Right lobe of liver (tissue), 6 donors: ENCODE results near the gene TMIE. TPM values are rescaled to one million over a fixed set of nuclear protein-coding genes. Genes with fewer than 3 reads are reported as not detected.

ENCODE experiments used
- ATAC-seq, 4 donors: fragments of 200-7000 bp; cut with Tn5 transposase; one replicate each; pipeline ENCODE4 v1.9.1; 2020; ENCODE audit warnings: mild to moderate bottlenecking in 4 of 4, moderate library complexity in 4 of 4
- DNase-seq, 3 donors: peaks; one replicate each; pipeline ENCODE4 v3.0.0-alpha.2; 2020
- H3K27ac ChIP-seq, 3 donors: fragments of 200-600 bp; one replicate each; pipeline ENCODE4 v1.8.0; 2022
- H3K27me3 ChIP-seq, 2 donors: fragments of 200-600 bp; one replicate each; pipeline ENCODE4 v1.8.0; 2022
- H3K36me3 ChIP-seq, 4 donors: fragments of 200-600 bp; sonication (generic) in 1 of 4; one replicate each; pipeline versions ENCODE4 v1.5.1 to v1.8.0; 2017 to 2022; ENCODE audit warnings: control low read depth in 1 of 4
- H3K4me1 ChIP-seq, 4 donors: fragments of 200-600 bp; sonication (generic) in 1 of 4; one replicate each; pipeline versions ENCODE4 v1.5.1 to v1.8.0; 2017 to 2022; ENCODE audit warnings: control low read depth in 1 of 4
- H3K4me3 ChIP-seq, 3 donors: fragments of 200-600 bp; one replicate each; pipeline ENCODE4 v1.8.0; 2022
- H3K9me3 ChIP-seq, 4 donors: fragments of 200-600 bp; sonication (generic) in 1 of 4; one replicate each; pipeline versions ENCODE4 v1.5.1 to v1.8.0; 2017 to 2022; ENCODE audit warnings: control low read depth in 1 of 4
- POLR2A ChIP-seq: fragments of 450-650 bp; IDR thresholded peaks from one replicate; pipeline ENCODE4 v1.6.1; 2017; ENCODE audit warnings: antibody characterized with exemption, mild to moderate bottlenecking
- WGBS: methylation state at CpG from one replicate; pipeline ENCODE4 v1.1.6; 2018; ENCODE audit warnings: low coverage, low lambda C conversion rate; ENCODE audit not compliant: insufficient coverage; ENCODE audit errors: missing lambda C conversion rate; 5-methylcytosine and 5-hydroxymethylcytosine counted together
- intact Hi-C, 2 donors: fragments of 100-400 bp; cut with DNase I; formaldehyde crosslinking; loops; one replicate each; pipeline versions ENCODE4 v1.11.2 to v1.14.1; 2022
- total RNA-seq, 6 experiments: library from RNA; depleted of rRNA in 2 of 6; stranded (reverse); fragments of >200 nt in 2 of 6; fragmentation: NEBNext Ultra II Directional in 3 of 6; extraction: Animal tissue kit (Norgen Biotek cat#: 25700) in 3 of 6; gene quantifications; one replicate each; pipeline versions ENCODE4 v1.1.0 to v1.2.4, GENCODE V29; 2016 to 2023
- TF ChIP-seq, protein P1 (sequence below), 4 donors: fragments of 200-600 bp in 3 of 4; fragments of 450-650 bp in 1 of 4; IDR thresholded peaks; one replicate each; pipeline versions ENCODE4 v1.5.1 to v1.8.0; 2016 to 2022; ENCODE audit warnings: antibody characterized with exemption in 4 of 4, mild to moderate bottlenecking in 2 of 4
- donor health status: DM: no; HTN: yes; CAD: no.
- donor health status: DM: no; HTN: no; CAD: no.
- donor health status: DM: no; HTN: no; CAD: no.
- donor health status: DM: no; HTN: yes; CAD: no.
- donor health status: DM: no; HTN: yes; CAD: no.

Gene TMIE
- total RNA-seq, 6 experiments from 2014 or later: 0.21 to 0.79 (median 0.34) TPM

- no peak overlapping the region for H3K4me3 ChIP-seq
- DNase-seq: peak in 2 of 3 donors; percentile 22 to 41
- H3K27me3 ChIP-seq: no peaks in the 10 kb centered on the region
- no peak overlapping the region for H3K27ac ChIP-seq
- TF ChIP-seq, protein P1, sequence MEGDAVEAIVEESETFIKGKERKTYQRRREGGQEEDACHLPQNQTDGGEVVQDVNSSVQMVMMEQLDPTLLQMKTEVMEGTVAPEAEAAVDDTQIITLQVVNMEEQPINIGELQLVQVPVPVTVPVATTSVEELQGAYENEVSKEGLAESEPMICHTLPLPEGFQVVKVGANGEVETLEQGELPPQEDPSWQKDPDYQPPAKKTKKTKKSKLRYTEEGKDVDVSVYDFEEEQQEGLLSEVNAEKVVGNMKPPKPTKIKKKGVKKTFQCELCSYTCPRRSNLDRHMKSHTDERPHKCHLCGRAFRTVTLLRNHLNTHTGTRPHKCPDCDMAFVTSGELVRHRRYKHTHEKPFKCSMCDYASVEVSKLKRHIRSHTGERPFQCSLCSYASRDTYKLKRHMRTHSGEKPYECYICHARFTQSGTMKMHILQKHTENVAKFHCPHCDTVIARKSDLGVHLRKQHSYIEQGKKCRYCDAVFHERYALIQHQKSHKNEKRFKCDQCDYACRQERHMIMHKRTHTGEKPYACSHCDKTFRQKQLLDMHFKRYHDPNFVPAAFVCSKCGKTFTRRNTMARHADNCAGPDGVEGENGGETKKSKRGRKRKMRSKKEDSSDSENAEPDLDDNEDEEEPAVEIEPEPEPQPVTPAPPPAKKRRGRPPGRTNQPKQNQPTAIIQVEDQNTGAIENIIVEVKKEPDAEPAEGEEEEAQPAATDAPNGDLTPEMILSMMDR (IDR thresholded peaks at IDR 0.05): no peak
- no peak for TF ChIP-seq POLR2A
- 64% methylated on average over 4 of the region's 9 CpGs for WGBS
- H3K4me1 ChIP-seq: peaks cover 0 to 20% (median 7%) of the 10 kb centered on the region in 4 donors
- no peaks in the 10 kb centered on the region for H3K9me3 ChIP-seq
- ATAC-seq: peak in 2 of 4 donors; percentile 17 to 19
- H3K36me3 ChIP-seq: no peaks in the 10 kb centered on the region
- intact Hi-C loops: no loop called here
Measured at GRCh38 chr3:46665763-46666452, 35.3 kb upstream of the TMIE start.

- TF ChIP-seq, protein P1 (IDR thresholded peaks at IDR 0.05): no peak
- no peak for TF ChIP-seq POLR2A
- DNase-seq (peak in 2 of 3 donors; percentile 70 to 76), ATAC-seq (peak; percentile 49 to 83 (median 68))
- WGBS: 0% methylated on average over 1 of the region's 7 CpGs
- H3K4me3 ChIP-seq: no peak overlapping the region
- no peaks in the 10 kb centered on the region for H3K36me3 ChIP-seq
- peaks cover 0 to 15% (median 5%) of the 10 kb centered on the region in 4 donors for H3K4me1 ChIP-seq
- intact Hi-C loops: no loop called here
- no peaks in the 10 kb centered on the region for H3K9me3 ChIP-seq
- no peaks in the 10 kb centered on the region for H3K27me3 ChIP-seq
- no peak overlapping the region for H3K27ac ChIP-seq
Measured at GRCh38 chr3:46666453-46666845, 34.7 kb upstream of the TMIE start.

- intact Hi-C loops: no loop called here
- no CpG with 5 or more reads among the region's 8 CpGs for WGBS
- TF ChIP-seq POLR2A: no peak
- TF ChIP-seq, protein P1 (IDR thresholded peaks at IDR 0.05): no peak
- peak; percentile 14 to 43 (median 39) for DNase-seq
- ATAC-seq: no peak
- H3K4me1 ChIP-seq: peaks cover 0 to 13% (median 4%) of the 10 kb centered on the region in 4 donors
- no peaks in the 10 kb centered on the region for H3K36me3 ChIP-seq
- H3K9me3 ChIP-seq: no peaks in the 10 kb centered on the region
- H3K27me3 ChIP-seq: no peaks in the 10 kb centered on the region
- no peak overlapping the region for H3K27ac ChIP-seq
- H3K4me3 ChIP-seq: no peak overlapping the region
Measured at GRCh38 chr3:46667061-46667621, 34.1 kb upstream of the TMIE start.

DNA sequence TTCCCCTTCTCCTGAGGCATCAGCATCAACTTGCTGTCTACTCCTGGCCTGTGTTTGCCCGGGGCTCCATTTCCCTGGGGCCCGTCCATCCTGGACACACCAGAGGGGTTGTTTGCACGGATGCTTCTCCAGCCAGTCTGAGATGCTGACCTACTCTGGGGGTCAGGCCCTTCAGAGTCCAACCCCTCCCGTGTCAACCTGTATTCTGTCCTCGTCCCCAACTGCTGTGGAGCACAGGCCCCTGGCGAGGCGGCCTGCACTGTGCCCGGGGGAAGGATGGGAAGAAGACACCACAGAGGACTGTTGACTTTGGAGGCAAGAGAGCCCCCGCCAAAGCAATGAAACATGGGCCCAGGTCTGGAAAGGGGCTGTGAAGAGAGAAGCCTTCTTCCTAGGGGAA lies 33.5 kb upstream of the TMIE start:
- DNase-seq (peak; percentile 10 to 38 (median 34)), ATAC-seq (no peak)
- intact Hi-C loops: no loop called here
- H3K9me3 ChIP-seq: no peaks in the 10 kb centered on the region
- H3K4me1 ChIP-seq: peaks cover 0 to 13% (median 4%) of the 10 kb centered on the region in 4 donors
- TF ChIP-seq, protein P1 (IDR thresholded peaks at IDR 0.05): no peak
- no peak for TF ChIP-seq POLR2A
- H3K27ac ChIP-seq: no peak overlapping the region
- 97% methylated on average over 7 of the region's 9 CpGs for WGBS
- H3K36me3 ChIP-seq: no peaks in the 10 kb centered on the region
- no peak overlapping the region for H3K4me3 ChIP-seq
- no peaks in the 10 kb centered on the region for H3K27me3 ChIP-seq
